Measurements from ENCODE around the gene ZNF414.

The ZNF414 gene

DNA sequence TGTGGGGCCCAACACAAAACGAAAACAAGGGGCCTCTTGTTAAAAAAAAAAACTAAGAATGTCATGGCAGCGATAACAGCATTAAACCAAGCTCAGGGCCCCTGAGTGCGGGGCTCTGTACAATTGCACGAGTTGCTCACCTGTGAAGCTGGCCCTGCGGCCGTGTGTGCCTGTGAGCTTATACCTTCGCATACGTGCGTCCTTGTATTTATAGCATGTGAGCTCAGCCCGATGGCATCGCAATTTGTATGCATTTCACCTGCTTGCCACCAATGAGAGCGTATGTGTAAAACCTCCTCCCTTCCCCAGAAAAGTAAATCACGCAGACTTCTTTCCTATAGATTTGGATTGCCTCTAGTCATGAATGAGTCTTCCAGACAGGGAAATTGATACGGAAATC lies 52.1 kb downstream of the ZNF414 start:
- DNase-seq: no peak

DNA sequence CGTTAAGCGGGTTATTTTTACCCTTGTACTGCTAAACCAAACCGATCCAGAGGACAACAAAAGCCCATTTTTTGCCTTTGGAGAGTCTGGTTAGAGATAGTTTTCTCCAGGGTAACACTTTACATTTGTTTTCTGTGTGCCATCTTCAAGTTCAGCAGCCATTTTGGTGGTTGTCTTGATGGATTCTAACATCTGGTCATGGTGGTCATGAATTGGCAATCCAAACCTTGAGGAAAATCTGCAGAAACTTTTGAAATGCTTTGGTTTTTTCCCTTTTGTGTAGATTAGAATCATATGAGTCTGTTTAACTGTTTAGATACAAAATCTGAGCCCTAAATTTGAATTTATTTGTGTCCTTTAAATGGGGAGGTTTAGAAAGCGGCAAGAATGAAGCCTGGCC lies 52.6 kb downstream of the ZNF414 start:
- DNase-seq: no peak

DNA sequence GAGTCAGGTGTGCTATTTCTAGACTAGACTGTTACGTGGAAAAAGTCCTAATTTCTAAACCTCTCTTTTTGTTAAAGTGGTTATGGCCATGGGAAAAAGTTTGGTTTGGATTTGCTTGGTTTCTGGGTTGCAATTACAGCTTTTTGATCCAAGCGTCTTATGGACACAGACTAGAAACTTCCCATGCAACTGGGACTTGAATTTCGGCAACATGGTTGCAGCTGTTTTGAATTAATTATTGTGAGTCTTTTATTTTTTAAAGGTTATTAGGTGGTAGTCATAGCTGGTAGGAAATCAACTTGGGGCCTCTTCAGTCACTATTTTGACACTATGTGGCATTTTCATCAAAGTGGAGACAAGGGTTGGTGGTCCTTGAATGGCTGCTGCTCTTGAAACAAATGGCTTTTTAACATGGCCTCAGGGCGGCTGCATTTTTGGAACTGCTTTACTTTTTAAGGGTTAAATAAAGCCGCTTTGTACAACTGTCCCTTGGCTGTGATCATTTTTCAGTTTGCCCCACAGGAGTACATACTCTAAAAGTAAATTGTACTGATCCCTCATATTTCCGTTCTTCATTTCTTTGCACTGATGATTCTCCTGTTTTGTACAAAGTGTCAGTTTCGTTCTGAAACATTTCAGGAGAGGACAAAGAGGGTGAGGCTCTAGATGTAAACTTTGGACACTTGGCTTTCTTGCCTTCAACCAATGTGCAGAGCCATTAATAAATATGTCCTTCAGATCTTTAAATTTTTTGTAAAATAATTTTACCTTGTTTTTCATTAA lies 53.3 kb downstream of the ZNF414 start:
- no peak for DNase-seq

Data from midbrain (tissue), 1 donor.